ENCODE results near the gene OPCML.

The OPCML gene

DNA sequence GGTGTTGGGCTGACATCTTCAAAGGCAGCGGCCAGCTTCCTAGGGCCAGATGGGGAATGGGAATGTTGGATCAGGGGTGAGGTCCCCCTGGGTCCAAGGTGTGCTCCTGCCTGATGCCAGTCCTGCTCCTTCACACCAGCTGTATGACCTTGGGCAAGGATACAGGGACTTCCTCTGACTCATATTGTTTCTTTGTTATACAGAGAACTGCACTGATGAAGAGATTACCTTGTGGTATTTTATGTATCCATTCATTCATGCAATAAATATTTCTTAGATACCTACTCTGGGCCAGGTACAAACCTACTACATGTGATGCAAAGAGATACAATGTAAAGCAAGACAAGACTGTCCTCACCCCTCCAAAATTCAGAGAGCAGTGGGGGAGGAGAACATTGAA lies 3.9 kb upstream of the OPCML start:
- DNase-seq, result no peak

DNA sequence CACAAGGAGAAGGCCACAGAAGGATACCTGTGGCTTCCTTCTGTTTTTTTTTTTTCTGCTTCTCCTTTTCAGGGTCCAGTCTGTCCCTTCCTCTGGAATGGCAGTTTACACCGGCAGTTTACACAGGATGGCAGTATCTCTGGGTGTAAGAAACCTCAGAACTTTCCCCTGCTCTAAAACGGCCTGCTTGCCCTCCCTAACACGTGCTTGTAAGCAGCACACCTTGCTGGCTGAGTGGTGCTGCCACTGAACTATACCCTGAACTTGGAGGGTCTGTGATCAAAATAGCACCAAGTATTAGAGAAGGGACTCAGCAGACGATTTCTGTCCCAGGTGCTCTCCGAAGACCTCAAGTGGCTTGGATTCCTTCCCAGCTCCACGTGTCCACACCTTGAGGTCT lies 904 bp upstream of the OPCML start:
- DNase-seq, result no peak

DNA sequence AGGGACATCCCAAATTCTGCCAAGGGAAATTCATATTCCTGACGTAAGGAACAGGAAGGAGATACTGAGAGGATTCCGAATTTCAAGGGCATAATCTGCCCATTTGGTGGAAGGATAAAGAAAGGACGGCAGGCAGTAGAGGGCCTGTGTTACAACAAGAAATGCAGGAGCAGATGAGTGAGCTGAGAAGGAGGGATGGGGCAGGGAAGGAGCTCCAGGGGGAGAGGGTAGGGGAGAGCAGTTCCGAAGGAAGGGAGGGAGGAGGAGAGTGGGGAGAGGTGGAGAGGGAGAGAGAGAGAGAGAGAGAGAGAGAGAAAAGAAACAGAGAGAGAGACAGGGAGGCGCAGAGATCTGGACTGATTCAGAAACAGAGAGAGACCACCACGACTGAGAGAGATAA lies 843 bp downstream of the OPCML start:
- no peak for DNase-seq

DNA sequence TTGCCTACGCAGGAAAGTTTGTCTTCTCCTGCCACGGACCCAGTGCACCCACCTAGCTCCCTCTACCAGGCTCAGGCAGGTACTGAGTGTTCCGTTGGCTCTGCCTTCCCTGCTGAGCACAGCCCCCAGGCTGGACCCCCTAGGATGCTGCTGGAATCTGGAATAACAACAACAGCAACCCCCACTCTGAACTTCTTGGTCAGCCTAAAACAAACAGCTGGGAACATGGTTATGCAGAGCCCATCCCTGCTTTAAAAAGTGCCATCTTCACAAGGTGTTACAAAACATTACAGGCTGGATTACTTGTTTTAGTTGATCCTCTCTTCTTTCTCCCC lies 1.8 kb downstream of the OPCML start:
- no peak for DNase-seq

DNA sequence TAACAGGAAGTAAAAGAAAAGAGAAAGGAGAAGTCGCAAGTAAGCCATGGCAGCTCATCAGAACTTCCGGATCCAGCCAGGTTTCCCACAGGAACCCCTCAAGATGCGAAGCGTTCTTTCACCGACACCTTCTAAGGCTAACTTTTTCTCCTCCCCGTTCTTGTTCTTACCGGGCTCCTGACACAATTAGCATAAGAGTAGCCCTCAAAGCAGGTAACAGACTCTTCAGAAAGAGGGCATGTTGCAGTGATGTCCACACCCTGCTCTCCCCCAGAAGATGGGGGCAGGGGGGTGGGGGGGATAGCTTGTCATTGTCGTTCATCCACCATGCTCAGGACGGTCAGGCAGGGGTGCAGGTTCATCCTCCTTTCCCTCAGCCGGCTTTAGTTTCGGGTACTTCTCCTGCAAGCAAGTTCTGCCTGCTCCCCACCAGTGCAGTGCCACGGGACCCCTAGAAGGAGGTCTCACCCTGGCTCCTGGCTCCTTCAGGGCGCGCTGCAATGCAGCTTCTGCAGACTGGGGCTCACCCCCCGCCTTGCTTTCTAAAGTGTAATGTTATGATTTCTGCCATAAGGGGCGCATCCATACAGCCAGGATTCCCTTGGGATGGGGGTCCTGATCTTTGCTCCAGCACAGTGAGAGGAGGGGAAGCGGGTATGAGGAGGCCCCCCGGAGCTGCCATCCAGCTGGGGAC lies 2.3 kb downstream of the OPCML start:
- no peak for DNase-seq

DNA sequence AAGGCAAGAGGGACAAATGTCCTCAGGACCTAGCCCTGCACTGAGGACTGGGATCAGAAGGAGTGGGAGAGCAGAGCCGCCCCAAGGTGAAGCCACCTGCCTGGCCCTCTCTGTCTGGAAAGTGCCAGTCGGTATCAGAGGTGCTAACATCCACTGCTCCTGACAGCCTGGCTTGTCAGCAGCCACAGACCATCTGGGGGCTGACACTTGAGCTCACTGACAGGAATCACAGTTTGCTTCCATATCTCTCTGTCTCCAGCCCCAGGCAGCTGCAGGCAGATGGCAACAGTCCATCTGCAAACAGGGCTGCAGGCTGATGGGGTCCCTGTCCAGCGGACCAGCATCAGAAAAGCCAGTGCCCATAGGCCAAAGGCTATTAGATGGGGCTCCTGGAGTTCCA lies 5.5 kb downstream of the OPCML start:
- no peak for DNase-seq

DNA sequence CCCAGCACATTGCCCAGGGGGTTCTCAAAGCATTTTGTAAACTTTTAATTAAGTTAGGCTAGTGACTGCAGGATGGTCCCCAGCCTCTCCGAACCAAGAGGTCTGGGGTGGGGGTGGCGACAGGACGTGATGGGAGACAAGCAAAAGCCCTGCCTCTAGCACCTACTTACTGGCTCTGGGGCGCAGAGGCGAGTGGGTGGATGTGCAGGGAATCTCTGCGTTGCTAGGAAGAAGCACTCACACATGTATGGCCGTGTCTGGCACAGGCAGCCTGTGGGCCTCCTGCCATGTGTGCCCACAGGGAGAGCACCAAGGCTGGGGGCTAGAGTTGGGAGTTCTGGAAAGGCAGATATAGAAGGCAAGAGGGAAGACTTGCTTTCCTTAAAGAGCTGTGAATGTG lies 6.3 kb downstream of the OPCML start:
- no peak for DNase-seq

DNA sequence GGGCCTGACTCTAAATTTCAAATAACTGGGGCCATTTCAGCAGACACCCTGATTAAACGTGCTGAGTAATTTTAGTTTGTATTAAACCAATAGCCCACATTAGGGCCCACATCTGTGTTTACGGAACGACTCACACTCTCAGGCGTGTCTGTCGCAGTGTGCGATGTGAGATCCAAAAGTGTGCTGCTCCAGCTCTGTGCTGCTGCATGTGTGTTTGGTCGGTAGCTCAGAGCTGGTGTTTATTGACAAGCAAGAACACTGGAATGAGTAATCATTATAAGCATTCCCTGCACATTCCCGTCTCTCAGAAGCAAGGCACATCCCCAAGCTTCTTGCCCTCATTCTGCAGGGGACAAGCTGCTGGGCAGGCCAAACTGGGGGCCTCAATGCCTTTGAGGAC lies 7.8 kb downstream of the OPCML start:
- DNase-seq, result no peak

DNA sequence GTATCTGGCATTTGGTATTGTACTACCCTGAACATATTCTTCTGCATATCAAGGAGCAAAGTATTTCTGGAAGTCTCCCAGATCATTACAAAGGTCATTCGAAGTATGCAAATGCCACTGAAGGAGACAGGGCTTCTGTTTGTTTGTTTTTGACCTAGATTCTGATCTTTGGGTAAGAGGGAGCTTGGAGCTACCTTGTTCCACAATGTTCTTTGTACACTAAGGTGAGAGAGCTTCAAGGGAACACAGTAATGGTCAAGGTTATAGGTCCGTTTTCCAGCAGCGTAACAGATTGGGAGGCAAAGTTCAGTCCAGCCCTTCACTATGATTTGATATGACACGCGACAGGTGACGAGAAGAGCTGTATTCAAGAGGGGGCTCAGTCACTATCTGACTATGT lies 10.0 kb downstream of the OPCML start:
- DNase-seq, result no peak

DNA sequence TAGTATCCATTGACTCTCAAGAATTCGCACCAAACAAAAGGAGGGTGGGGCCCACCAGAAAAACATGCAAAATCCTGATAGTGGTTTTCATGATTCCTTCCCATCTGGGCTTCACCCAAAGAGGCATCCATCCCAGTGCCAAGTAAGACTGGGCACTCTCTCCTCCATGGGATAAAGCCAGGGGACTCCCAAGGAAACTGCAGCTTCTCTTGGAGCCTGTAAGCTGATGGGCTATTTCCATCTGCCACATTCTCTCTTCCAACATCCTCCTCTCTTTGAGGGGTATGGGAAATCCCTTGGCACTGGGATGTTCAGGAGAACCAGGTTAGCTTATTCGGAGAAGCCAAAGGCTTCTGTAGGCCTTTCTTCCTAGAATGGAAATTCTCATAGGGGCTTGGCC lies 10.8 kb downstream of the OPCML start:
- DNase-seq, result no peak

DNA sequence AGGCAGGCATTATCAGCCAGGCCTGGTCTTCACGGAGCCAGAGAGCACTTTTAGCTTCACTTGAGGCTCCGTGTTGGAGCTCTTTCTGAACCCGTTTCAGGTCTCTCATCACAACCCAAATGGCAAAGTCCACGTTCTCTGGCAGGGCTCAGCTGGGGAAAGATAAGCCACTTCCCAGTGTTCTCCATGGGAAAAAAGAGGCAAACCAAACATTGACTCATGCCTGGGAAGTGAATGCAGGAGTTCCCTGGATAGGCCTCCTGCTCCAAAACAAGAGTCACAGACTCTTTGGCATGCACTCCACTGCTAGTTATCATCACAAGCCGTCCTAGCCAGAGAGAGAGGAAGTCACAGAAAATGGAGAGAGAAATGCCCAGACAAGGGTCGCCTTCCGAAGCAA lies 11.6 kb downstream of the OPCML start:
- no peak for DNase-seq

DNA sequence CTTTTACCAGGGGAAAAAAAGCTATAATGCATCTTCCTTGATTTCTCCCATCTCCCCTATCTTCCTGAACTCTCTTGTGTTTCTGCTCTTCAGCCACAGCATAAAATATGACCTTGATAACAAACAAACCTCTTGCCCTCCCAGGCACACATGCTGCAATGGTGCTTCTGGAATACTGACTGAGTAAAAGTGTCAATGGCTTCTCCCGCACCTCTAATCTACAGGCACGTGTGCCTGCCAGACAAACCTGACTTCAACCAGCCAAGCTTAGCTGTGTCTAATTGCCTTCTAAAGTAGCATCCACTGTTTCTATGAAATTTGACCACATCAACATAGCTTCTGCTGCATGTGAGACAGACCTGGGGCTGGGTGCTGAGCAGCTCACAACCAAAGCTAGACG lies 12.7 kb downstream of the OPCML start:
- DNase-seq, result no peak

DNA sequence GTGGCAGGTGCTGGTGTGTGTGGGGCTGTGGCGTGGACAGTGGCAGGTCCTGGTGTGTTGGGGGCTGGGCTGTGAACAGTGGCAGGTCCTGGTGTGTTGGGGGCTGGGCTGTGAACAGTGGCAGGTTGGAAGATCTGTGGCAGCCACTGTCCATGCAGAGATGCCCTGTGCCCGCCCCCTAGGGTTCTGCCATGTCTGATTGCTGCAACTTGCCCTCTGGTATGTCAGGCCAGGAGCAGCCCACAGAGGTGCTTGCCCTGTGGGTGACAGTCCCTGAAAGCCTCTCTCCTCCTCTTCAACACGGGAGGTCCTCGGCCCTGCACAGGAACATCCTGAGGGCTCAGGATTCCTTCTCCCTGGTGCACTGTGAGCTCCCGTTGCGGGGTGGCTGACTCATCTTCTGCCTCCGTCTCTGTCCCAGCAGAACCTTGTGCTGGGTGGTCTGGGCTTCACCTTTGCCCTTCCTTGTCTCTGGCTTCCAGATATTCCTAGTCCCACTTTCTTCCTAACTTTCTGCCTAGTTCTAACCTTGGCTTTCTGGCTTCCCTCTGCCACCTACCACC lies 13.5 kb downstream of the OPCML start:
- no peak for DNase-seq

DNA sequence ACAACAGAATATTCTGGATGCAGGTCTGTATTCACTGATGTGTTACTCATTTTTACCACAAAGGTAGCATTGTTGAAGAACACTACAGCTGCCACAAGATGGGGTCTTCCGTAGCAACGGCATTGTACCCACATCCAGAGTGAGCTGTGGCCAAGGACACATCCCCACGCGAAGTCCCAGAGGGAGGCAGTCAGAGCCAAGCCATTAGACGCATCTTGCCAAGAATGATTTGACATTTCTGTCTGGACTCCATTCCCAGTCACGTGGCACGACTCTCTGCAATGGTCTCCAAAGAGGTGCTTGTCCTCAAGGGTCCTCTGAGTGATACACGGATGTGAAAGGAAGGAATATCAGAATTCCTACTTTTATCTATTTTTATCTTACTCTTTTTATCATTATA lies 15.5 kb downstream of the OPCML start:
- DNase-seq, result no peak

DNA sequence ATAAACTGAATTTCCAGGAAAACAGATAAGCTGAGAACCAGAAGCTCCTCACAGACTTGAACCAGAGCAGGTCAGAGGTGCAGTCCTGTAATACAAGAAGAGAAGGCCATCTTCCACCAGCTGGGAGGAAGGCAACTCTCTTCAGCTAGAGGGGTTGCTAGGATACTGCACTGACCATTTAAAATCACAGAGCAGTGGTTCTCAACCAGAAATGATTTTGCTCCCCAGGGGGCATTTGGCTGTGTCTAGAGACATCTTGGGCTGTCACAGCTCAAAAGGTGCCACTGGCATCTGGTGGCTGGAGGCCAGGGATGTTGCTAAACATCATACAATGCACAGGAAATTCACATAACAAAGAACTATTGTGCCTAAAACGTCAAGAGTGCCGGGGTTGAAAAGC lies 17.2 kb downstream of the OPCML start:
- DNase-seq, result no peak

DNA sequence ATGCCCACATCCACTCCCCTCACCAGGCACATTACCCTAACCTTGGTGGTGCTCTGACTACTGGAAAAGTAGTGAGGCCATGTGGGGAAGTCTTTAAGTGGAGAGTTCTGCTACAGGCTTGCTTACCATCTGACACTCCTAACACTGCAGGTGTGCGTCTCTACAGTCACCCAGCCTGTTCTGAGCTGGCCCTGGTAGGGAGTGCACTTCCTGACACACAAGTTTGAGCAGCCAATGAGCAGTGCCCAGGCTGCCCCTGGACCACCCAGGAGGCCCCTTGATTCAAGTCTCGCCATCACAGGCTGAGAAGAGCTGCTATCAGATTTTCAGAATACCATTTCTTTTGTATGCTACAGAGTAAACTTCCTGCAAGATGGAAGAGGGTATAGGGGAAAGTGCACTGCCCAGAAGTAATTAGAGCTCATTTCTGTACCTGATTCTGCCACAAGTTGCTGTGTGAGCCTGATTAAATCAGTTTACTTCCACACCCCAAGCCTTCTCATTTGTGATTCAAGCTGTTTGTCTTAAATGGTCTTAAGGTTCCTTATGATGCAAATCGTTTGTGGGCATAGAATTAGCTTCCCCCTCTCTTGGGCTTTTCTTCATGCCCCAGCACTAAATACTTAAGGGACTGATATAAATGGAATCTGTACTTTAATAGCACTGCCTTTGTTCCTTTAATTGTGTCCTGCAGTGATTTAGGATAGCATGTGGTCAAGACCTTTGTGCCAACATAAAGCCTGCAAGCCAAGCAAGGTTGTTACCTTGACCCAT lies 22.2 kb downstream of the OPCML start:
- no peak for DNase-seq

DNA sequence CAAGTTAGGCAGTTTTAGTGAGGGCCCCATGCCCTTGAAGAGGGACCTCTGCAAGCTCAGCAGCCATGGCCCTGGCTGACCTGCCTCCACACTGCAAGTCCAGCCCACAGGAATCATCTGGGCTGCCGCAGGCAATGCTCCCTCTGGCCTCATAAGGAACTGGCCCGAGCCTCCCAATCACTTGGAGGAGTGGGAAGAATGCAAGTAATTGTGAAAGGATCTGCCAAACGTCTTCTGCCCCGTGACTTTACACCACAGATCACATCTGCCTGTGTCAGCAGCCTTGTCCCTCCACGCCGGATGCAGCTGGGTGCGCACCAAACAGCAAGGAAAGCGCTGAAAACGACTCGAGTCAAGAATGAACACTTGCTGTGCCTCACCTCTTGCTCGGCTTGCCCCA lies 23.8 kb downstream of the OPCML start:
- DNase-seq, result no peak

DNA sequence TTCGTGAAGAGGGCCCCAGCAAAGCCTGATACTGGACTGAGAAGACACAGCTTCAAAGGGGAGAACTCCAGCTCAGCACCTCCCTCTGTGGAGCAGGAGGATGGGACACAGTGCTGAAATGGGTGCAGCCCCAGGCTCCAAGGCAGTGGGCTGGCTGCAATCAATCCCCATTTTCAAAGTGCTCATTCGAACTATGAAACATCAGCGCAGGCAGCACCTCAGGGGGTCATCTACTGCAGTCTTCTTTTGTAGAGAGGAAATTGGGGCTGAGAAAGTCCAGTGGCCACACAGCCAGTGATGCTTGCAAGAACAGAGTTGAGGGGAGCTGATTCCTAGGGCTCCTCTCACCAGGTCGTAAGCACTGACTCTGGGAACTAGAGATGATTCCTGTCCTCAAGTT lies 25.1 kb downstream of the OPCML start:
- DNase-seq, result no peak

DNA sequence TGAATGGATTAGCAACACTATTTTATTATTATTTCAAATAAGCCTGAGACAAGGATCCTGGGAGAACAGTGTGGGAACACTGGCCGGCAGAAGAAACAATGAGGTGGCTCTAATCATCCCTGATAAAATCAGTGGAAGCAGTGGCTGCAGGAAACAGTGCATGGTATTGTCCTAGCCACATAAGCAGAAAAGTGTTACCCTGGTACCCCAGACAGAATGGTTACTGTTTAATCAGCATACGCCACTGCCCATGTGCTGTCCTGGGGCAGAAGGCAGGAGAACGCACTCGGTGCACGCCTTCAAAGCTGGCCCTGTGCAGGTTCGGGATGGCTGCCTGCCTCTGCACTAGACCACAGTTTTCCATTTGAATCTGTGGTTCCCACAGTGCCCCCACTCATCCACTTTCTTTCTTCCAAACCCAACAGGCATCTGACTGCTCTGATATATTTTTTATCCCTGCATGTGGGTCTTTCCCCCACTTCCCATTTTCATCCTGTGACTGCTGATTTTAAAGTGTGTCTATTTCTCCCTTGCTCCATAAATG lies 25.7 kb downstream of the OPCML start:
- DNase-seq, result no peak

DNA sequence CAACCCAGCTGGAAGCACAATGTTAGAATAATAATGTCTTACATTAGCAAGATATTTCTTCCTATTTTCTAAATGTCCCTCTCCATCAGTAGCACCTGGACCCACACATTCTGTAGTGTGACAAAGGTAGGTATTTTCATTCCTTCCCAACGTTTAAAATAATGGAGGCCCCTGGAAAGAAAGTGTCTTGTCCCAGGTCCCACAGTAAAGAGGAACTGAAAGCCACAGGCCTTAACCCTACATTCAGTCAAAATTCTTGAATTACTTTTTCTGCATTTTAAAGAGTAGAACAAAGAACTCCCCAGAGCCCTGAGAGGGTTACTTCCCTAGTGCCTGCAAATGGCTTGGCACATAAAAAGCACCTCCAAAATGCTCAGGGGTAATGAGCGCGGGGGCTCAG lies 26.3 kb downstream of the OPCML start:
- no peak for DNase-seq

DNA sequence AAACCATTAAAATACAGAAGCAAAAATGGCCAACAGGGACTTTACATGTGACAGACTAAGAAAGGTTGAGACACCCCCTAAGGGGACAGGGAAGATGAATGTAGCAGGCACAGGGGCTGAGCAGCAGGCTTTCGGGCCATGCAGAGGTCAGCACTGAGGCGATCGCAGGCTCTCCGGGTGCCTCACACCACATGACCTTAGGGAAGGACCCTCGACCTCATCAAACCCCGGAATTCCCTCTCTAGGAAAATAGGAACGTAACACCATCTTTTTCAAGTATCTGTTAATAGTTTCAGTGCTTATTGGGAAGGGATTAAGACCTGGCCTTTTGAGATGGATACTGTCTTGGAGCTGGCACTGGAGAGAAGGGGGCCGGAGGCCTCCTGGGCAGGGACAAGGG lies 27.4 kb downstream of the OPCML start:
- no peak for DNase-seq

DNA sequence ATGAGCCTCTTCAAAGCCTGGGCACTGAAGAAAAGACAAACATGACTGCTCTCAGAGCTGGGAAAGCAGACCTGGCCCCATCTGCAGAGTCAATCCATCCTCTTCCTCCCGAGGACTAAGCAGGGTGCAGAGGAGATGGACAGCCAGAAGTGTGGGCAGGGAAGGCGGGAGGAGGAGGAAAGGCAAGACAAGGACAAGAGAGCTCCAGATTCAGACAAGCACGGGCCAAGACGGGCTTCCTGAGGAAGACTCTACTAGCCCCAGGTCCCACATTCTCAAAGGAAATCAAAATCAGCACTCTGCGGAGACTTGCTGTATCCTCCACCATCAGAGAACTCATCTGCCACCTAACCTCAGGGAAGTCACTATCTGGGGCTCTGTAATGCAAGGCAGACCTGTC lies 28.5 kb downstream of the OPCML start:
- no peak for DNase-seq

DNA sequence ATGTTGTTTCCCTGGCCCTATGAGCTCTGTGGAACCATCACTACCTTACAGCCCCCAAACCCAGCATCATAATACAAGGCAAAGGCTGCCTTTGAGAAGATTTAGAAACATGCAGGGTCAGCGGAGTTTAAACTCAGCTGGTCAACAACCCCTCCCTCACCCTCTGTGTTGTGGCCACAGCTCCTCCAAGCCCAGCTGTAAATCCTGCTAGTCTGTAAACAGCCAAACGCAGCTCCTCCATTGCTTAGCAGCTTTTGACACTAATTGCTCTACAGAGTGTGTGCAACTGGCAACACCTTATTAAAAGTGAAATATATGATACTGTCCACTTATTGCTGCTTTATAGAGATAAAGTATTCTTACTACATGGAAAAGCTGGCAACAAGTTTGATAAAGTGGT lies 29.1 kb downstream of the OPCML start:
- no peak for DNase-seq

Measured in OCI-M1 (cell line).